ENCODE measurements around the gene CRYZ.
"Not testable (repeated sequence)": the region's sequence is repeated elsewhere in the genome, so short reads cannot be mapped to it uniquely, and the experiment has no call there.

CRYZ gene

GRCh38 chr1:74679811-74680210 is 53.0 kb downstream of the CRYZ start:
- DNase-seq = no peak

DNA sequence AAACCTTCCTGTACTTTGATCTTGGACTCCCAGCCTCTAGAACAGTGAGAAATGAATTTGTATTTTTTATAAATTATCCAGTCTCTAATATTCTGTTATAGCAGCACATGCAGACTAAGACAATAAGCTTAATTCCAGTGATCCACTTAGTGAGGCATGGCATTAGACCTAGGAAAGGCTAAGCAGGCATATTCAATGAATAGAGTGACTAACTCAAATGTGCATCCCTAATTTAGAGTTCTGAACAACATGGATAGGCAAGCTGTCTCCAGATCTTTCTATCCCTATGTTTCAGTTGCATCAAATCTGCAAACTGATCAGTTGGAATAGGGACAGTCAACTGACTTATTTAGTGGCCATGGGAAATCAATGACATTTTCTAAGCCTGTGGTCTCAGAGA is 54.9 kb downstream of the CRYZ start:
- no peak for DNase-seq

GRCh38 chr1:74674278-74675048 is 58.4 kb downstream of the CRYZ start:
- no peak for DNase-seq

DNA sequence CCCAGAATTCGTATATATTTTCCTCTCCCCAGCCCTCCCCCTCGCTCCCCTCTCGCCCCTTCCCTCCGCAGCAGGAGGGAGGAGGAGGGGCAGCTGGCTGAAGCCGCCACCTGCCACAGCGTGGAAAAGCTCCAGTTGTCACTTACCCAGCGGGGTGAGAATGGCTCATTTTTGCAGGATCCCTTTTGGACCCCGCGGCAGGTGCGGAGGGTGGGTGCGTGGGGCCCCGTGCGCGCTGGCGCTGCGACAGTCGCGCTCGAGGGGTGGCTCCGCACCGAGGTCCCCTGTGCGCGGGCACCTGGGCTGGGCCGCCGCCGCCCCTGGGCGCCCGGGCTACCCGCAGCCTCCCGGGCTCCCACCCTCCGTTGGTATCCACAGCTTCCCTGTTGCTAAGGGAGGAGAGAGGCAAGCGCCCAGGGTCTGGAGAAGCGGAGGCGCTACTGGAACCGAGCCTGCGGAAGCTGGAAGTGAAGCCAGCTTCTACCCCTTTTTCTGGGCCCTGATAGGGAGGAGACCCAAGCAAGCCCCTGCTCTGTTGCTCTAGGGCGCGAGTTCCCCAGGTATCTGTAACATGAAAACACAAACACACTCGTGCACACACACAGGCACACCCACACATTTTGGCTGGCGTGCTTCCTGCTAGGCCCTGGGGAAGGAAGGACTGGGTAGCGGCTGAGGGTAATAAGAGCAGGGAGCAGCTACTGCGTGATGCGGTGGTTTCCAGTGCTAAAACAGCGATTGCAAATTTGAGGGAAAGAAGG is 59.3 kb downstream of the CRYZ start, which contains the start of gene ERICH3:
TSS of gene ERICH3 (minus strand) at position 442 of the 761 bp plus-strand sequence. CDS start at position 169, 273 bp downstream.
- no peak for DNase-seq

GRCh38 chr1:74670866-74671265 is 62.0 kb downstream of the CRYZ start:
- DNase-seq = not testable (repeated sequence)
